CD4-positive, alpha-beta T cell treated with Interleukin-6 at 100 ng/mL for 8 hours (primary cell): ENCODE results near the gene PDCL3.

ENCODE experiments used
- DNase-seq: peaks from one replicate; pipeline ENCODE4 v3.0.0-alpha.2; 2020; ENCODE audit warnings: mixed read lengths, low spot score

The PDCL3 gene

GRCh38 chr2:100561191-100561590 is 1.6 kb upstream of the PDCL3 start:
- no peak for DNase-seq

- no peak for DNase-seq
Measured at GRCh38 chr2:100563407-100564247, 834 bp downstream of the PDCL3 start.

- DNase-seq: no peak
Measured at GRCh38 chr2:100568989-100569388, 6.2 kb downstream of the PDCL3 start.

GRCh38 chr2:100571668-100572067 is 8.9 kb downstream of the PDCL3 start:
- no peak for DNase-seq

GRCh38 chr2:100577777-100578176 is 15.0 kb downstream of the PDCL3 start:
- no peak for DNase-seq

GRCh38 chr2:100580367-100581276 is 17.8 kb downstream of the PDCL3 start:
- peak; percentile 50 for DNase-seq

DNA sequence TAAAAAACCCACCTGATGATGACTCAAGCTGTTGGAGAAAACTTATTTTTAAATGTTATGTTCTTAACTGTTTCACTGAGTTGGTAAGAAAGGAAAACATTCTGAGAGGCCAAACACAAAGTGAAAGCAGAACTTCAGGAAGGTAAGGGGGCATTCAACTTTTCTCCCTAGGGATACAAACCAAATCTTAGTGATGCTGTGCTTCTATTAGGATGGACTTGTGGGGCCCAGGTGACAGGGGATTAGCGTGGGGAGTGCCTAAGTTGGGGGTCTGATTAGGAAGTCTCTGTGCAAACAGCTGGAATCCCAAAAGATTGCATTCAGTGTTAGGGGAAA is 18.5 kb downstream of the PDCL3 start:
- no peak for DNase-seq

DNA sequence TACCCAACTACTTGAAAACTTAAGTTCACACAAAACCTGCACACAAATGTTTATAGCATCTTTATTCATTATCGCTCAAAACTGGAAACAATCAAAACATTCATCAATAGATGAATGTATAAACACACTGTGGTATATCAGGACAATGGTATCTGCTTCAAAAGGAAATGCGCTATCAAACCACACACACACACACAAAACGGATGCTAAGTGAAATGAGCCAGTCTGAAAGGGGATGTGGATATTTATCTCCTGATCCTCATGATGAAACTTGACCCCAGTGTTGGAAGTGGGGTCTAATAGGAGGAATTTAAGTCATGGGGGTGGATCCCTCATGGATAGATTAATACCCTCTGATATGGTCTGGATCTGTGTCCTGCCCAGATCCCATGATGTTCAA is 22.0 kb downstream of the PDCL3 start:
- DNase-seq: peak; percentile 23

GRCh38 chr2:100588071-100588786 is 25.4 kb downstream of the PDCL3 start:
- peak; percentile 58 for DNase-seq

GRCh38 chr2:100589527-100589926 is 26.7 kb downstream of the PDCL3 start:
- no peak for DNase-seq

GRCh38 chr2:100592226-100592625 is 29.4 kb downstream of the PDCL3 start:
- no peak for DNase-seq

- DNase-seq: no peak
Measured at GRCh38 chr2:100596465-100596864, 33.7 kb downstream of the PDCL3 start.

- no peak for DNase-seq
Measured at GRCh38 chr2:100599566-100599965, 36.8 kb downstream of the PDCL3 start.

DNA sequence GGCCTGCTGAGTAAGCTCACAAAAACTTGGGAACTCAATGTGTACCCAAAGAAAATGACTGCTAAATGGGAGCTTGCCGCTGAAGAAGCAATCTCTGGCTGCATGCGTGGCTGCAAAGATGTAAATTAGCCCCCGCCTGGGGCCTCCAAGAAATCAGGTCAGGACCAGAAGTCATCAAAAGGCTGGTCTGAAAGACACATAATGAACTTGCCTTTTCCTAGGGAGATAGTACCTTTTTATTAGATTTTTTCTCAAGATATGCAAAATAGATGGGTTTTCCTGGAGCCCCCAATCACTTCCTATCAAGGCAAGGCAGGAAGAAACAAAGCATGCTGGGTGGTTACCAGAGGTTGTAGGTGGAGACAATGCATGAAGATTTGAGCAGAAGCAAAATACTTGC is 38.9 kb downstream of the PDCL3 start:
- DNase-seq: no peak

GRCh38 chr2:100603414-100603813 is 40.6 kb downstream of the PDCL3 start:
- DNase-seq: no peak

DNA sequence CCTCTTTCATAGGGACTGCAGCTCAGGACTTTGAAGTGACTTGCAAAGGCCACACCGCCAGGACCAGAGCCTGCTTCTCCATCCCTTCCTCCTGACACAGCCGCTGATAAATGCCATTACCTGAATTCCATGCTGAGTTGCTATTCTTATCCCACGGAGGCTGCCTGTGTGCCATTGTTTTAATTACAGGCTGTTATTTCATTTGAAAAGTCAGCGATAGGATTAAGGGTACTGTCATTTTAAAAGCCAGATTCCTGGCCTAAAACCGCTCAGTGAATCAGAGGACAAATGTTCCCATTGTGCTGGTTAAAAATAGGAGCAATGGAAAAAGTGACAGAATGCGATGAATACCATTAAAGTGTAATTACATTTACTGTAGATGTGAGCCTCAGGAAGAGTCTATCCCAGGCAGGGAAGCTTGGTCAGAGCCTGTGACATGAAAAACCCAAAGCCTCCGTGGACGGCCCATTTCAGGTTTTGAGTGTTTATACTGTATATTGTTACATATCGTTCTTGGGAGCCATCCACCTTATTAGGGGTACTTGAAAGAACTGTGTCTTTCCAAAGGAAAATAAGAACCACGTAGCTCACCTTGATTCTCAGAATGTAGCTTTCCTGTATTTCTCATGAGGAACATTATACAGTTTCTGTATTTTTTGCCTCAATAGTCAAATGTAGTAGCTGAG is 41.3 kb downstream of the PDCL3 start:
- no peak for DNase-seq

GRCh38 chr2:100606332-100606725 is 43.5 kb downstream of the PDCL3 start:
- no peak for DNase-seq

GRCh38 chr2:100606726-100607343 is 44.0 kb downstream of the PDCL3 start:
- peak; percentile 39 for DNase-seq

DNA sequence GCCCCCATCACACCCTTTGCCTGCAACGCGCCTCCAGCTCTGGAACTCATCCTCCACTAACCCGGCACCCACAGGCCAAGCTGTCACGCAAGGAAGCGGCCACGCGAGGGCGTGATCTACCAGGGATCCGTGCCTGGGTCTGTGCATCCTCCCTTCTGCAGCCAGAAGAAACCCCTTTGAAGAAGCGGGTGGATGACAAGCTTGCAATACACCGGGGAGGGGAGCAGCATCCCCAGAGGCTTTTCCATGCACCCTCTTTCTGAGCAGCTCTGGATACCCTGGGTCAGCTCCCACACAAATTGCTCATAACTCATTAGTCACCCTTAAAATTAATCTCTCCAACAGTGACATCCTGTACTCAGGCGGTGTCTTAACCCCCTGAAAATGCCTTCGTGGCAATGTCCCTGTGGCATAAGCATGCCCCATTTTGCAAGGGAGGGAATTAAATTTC is 47.6 kb downstream of the PDCL3 start:
- peak; percentile 73 for DNase-seq

DNA sequence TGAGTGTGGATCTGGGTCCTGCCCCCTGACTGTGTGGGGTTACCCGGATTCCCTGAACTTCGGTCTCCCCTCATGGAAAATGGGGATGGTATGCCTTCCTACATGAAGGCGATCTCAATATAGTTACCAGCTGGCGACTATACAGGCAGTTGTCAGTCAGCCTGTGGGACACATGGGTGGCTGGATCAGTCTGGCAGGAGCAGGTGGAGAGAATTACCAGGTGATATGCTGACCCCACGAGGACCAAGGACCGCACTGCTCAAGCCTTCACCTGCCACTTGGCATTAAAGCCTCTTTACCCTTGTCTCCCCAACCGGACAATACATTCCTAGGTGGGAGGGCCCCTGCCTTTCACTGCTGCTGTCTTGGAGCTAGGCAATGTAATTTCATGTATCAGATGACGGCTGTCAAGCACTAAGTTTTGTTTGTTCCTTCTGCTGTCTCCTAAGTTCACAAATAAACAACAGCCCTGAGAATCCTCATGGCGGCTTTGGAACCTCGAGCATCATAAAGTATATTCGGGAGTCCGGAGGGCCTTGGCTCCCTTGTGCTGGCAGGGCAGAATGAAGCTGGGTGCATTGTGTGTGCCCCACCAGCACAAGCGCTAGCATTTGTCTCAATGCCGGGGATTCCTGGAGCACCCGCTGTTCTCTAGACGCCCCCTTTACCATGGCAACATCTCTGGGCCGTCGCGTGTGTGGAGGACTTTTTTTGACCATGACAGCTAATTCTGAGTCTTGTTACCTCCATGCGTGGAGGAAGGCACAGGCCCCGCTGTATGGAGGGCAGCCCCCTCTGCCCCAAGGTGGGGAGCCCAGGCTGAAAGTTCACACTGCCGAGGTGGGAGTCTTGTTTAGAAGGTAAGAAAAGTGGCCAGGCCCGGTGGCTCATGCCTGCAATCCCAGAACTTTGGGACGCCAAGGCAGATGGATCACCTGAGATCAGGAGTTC is 48.6 kb downstream of the PDCL3 start:
- DNase-seq: no peak
